Stimulated activated CD8-positive, alpha-beta memory T cell treated with anti-CD3 and anti-CD28 coated beads, Interleukin-2, amount 100 ng/mL, for 1 hour (primary cell): ENCODE data around the gene UBE2O.
"Not testable (repeated sequence)": the region's sequence is repeated elsewhere in the genome, so short reads cannot be mapped to it uniquely, and the experiment has no call there.

ENCODE experiments used
- DNase-seq, 2 donors: peaks; one replicate each; pipeline ENCODE4 v3.0.0-alpha.2; 2020; ENCODE audit warnings: low read depth in 2 of 2

The UBE2O gene

GRCh38 chr17:76370261-76370993 is 82.5 kb downstream of the UBE2O start:
- DNase-seq = no peak

GRCh38 chr17:76369804-76370203 is 83.1 kb downstream of the UBE2O start:
- no peak for DNase-seq

GRCh38 chr17:76369379-76369778 is 83.6 kb downstream of the UBE2O start:
- no peak for DNase-seq

GRCh38 chr17:76368545-76368944 is 84.4 kb downstream of the UBE2O start:
- no peak for DNase-seq

GRCh38 chr17:76367642-76368041 is 85.3 kb downstream of the UBE2O start:
- DNase-seq = no peak

- no peak for DNase-seq
Measured at GRCh38 chr17:76366247-76366646, 86.7 kb downstream of the UBE2O start.

GRCh38 chr17:76365256-76365903 is 87.6 kb downstream of the UBE2O start:
- no peak for DNase-seq

- no peak for DNase-seq
Measured at GRCh38 chr17:76363107-76363842, 89.7 kb downstream of the UBE2O start.

- no peak for DNase-seq
Measured at GRCh38 chr17:76360461-76360860, 92.5 kb downstream of the UBE2O start.

GRCh38 chr17:76359776-76360175 is 93.2 kb downstream of the UBE2O start:
- DNase-seq = not testable (repeated sequence)

GRCh38 chr17:76359375-76359774 is 93.6 kb downstream of the UBE2O start:
- no peak for DNase-seq

GRCh38 chr17:76357597-76358158 is 95.3 kb downstream of the UBE2O start:
- DNase-seq = no peak

GRCh38 chr17:76356803-76357456 is 96.0 kb downstream of the UBE2O start:
- DNase-seq = no peak

GRCh38 chr17:76354747-76355310 is 98.1 kb downstream of the UBE2O start:
- no peak for DNase-seq

- DNase-seq = no peak
Measured at GRCh38 chr17:76354317-76354729, 98.6 kb downstream of the UBE2O start.

GRCh38 chr17:76353599-76354316 is 99.2 kb downstream of the UBE2O start, which contains the start of gene PRPSAP1:
Gene PRPSAP1, minus strand, starts transcription at chr17:76353916. Its CDS starts 213 bp downstream, at chr17:76353703.
- DNase-seq = peak; percentile 54 to 59

GRCh38 chr17:76353004-76353598 is 99.9 kb downstream of the UBE2O start:
- DNase-seq = no peak

GRCh38 chr17:76351526-76352071 is 101.4 kb downstream of the UBE2O start:
- DNase-seq = no peak

GRCh38 chr17:76350463-76350862 is 102.5 kb downstream of the UBE2O start:
- no peak for DNase-seq

- DNase-seq = not testable (repeated sequence)
Measured at GRCh38 chr17:76346936-76347335, 106.0 kb downstream of the UBE2O start.
